A549 (cell line): ENCODE measurements around the gene SIRT7.

Experiments used
- CBX8 ChIP-seq: fragments of 200-600 bp; sonication (generic); IDR thresholded peaks from 2 replicates; pipeline ENCODE4 v1.6.1; 2016
- MAFK ChIP-seq: fragments of 450-650 bp; IDR thresholded peaks from 2 replicates; pipeline ENCODE4 v1.6.1; 2014; ENCODE audit not compliant: partially characterized antibody
- ZC3H11A ChIP-seq: fragments of 450-650 bp; IDR thresholded peaks from 2 replicates; pipeline ENCODE4 v1.6.1; 2014; ENCODE audit warnings: antibody characterized with exemption, mild to moderate bottlenecking

DNA sequence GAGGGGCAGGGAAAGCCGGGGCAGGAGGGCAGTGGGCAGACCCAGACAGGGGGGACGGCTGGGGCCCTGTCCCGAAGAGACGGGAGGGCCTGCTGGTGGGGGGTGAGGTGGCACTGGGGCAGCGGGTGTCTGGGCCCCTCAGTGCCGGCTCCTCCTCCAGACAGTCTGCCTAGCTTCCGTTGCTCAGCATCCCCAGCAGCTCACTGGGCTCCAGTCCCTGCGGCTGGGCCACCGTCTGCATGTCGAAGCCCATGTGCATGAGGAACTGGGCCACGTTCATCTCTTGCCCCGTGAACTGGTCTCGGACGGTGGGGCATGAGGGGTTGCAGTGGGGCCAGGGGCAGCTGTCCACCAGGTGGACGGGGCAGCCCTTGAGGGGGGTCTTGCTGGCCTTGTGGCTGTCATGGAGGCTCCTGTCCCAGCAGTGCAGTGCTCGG, 34.8 kb upstream of the SIRT7 start:
- TF ChIP-seq CBX8 (no peak), MAFK (no peak), ZC3H11A (no peak)
